Spleen (tissue), 7 donors: ENCODE results near the gene NEFH.

Experiments used
- CTCF ChIP-seq, 11 experiments: fragments of 200-600 bp in 7 of 11; fragments of 450-650 bp in 4 of 11; sonication (generic) in 4 of 11; IDR thresholded peaks in 8 of 11; conservative IDR thresholded peaks in 3 of 11; 1 replicate in 7 of 11; 2 replicates in 4 of 11; pipeline versions ENCODE4 v1.4.0 to v1.8.0; 2016 to 2021; ENCODE audit warnings: antibody characterized with exemption in 11 of 11, inconsistent platforms in 4 of 11, mild to moderate bottlenecking in 1 of 11
- POLR2A ChIP-seq, 3 donors: fragments of 450-650 bp; IDR thresholded peaks; one replicate each; pipeline ENCODE4 v1.5.1; 2017; ENCODE audit warnings: antibody characterized with exemption in 3 of 3, mild to moderate bottlenecking in 1 of 3
- POLR2AphosphoS5 ChIP-seq, 3 donors: sonication (generic); formaldehyde crosslinking; IDR thresholded peaks; one replicate each; pipeline ENCODE4 v1.5.1; 2017; ENCODE audit warnings: antibody characterized with exemption in 3 of 3
- donor health status: DM: no; HTN: no; CAD: no; lungs with moderate emphysema.
- donor health status: DM: no; HTN: no; CAD: no.
- donor health status: DM: no; HTN: no; CAD: no.

- TF ChIP-seq CTCF (IDR thresholded peaks at IDR 0.05 in 8 of 11, conservative IDR thresholded peaks at IDR 0.05 in 3 of 11), result no peak
- TF ChIP-seq POLR2AphosphoS5 (IDR thresholded peaks at IDR 0.05), result no peak
- TF ChIP-seq POLR2A (IDR thresholded peaks at IDR 0.05), result no peak
Observed at GRCh38 chr22:29482726-29483125, 2.7 kb downstream of the NEFH start.
